Fibroblast of upper back skin (primary cell): ENCODE results near the gene FBLN7.
"Not testable (repeated sequence)": the region's sequence is repeated elsewhere in the genome, so short reads cannot be mapped to it uniquely, and the experiment has no call there.

Source experiments
- DNase-seq: peaks from one replicate; pipeline ENCODE4 v3.0.0-alpha.2; 2013

The FBLN7 gene, protein sequence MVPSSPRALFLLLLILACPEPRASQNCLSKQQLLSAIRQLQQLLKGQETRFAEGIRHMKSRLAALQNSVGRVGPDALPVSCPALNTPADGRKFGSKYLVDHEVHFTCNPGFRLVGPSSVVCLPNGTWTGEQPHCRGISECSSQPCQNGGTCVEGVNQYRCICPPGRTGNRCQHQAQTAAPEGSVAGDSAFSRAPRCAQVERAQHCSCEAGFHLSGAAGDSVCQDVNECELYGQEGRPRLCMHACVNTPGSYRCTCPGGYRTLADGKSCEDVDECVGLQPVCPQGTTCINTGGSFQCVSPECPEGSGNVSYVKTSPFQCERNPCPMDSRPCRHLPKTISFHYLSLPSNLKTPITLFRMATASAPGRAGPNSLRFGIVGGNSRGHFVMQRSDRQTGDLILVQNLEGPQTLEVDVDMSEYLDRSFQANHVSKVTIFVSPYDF

DNA sequence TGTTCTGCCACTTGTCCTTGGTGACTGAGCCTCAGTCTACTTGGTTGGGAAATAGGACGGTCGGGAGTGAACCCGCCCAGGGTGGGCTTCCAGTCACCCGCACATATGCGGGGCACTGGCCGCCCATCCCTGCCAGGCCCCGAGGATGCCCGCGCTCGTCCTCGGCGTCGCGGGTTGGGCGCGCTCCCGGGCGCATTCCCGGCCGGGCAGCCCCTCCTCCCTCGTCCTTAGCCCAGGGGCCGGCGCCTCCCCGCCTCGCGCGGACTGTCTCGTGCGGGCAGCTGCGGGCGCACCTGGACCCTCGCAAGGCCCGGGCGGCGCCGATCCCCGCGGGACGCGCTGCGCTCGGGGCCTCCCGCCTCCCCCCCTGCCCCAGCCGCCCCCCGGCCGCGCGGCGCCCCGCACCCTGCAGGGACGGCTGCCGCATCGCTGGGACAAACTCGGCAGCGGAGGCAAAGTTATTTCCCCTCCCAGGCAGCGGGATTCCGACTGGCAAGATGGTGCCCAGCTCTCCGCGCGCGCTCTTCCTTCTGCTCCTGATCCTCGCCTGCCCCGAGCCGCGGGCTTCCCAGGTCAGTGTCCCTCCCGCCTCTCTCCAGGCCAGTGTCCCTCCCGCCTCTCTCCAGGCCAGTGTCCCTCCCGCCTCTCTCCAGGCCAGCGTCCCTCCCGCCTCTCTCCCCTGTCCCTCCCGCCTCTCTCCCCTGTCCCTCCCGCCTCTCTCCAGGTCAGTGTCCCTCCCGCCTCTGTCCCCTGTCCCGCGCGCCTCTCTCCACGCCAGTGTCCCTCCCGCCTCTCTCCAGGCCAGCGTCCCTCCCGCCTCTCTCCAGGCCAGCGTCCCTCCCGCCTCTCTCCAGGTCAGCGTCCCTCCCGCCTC lies at the start of gene FBLN7:
Gene FBLN7 (plus strand): TSS at position 227 of the 874 bp plus-strand sequence. CDS start 271 bp downstream, at position 498.
- DNase-seq, result no peak

DNA sequence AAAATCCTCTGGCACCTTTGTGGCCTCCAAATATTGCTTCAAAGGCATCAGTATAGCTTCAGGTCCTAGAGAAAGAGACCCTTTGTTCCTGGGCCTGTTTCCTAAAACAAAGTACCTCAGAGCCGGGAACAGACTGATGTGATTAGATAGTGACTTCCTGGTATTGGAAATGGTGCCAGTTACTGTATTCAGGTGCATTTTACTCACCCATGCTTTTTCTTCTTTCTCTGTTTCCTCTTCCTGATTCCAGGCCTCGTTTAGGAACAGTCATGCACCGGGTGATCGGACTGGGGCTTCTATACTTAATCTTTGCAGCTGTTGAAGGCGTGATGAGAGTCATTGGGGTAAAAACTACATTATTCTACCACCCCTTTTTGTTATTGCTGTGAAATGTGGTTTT lies 48.8 kb upstream of the FBLN7 start:
- DNase-seq, result no peak

DNA sequence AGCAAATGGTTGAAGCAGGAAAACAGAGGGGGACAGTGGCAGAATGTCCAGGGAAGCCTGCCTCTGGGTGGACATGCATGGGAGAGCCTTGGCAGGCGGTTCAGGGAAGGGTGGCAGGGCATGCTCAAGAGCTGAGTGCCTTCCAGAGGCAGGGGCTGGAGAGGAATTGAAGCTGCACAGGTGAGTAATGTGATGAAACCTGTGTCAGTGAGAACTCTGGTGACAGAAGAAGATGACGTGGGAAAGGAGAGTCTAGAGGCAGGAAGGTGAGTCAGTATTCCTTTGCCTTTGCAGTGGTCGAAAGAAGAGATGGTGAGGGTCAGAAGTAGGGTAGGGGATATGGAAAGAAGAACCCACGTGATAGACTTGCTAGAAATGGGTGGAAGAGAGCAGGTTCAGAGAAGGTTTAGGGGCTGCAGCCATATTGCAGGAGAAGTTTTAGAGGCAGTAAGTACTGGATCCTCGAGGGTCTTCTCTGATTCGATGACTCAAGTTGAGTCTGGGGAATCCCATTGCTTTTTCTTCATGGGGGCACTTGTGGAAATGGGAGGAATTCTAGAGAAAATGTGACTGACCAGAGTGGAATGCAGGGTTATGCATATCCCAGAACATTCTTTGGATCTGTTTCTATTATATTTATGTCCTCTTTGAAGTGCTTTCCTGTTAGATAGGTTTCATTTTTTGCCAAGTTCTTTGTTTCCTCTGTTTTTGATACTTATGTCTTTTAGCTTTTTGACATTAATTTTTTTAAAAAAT lies 45.7 kb upstream of the FBLN7 start:
- DNase-seq, result peak; percentile 87

DNA sequence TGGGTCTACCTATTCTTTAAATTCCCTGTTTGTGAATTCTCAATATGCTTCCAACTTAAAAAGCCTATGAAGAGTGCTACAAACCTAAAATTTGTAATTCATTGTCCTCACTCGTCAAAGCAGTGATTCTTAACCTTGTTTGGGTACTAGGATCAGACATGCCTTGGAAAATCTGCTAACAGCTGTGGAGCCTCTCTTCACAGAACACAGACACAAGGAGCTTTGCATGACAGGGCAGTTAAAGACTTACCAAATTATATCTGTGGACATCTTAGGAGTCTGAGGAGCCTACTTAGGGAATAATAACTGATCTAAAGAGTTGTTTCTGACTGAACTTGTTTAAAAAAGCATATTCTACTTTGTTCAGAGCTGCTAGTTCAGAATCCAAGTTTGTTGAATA lies 45.0 kb upstream of the FBLN7 start:
- DNase-seq, result no peak

DNA sequence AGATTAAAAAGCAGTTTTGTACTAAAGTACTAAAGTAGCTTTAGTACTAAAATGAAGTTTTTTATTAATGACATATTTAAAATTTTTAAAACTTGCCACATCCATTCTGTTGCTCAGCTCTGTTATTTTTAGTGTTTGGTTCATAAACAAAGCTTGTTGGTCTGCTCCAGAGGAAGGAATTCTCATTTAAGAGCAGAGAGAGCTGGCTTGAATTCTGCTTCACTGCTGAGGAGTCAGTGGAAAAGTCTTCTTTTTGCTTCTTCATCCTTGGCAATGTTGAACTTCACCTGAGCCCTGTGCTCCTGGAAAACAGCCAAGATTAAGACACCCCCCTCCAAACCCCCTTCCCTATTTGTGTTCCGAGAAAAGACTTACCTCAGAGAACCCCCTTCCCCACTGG lies 42.5 kb upstream of the FBLN7 start:
- no peak for DNase-seq

DNA sequence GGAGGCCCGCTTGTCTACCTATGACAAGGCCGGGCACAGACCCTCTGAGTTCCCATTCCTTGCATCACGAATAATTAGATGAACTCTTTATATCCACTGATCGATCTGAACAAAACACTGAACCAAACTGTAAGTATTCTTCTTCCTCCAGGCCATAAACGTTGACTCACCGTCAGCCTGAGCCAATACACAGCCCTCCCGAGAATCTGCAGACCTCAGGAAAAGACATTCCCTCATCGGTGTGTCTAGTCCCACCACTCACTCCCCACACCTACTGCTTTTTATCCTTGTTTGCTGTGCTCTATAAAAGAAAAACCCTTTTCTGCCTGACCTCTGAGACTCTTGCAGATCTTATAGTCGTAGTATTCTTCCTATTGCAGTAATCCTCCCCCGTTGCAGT lies 42.1 kb upstream of the FBLN7 start:
- DNase-seq, result no peak

DNA sequence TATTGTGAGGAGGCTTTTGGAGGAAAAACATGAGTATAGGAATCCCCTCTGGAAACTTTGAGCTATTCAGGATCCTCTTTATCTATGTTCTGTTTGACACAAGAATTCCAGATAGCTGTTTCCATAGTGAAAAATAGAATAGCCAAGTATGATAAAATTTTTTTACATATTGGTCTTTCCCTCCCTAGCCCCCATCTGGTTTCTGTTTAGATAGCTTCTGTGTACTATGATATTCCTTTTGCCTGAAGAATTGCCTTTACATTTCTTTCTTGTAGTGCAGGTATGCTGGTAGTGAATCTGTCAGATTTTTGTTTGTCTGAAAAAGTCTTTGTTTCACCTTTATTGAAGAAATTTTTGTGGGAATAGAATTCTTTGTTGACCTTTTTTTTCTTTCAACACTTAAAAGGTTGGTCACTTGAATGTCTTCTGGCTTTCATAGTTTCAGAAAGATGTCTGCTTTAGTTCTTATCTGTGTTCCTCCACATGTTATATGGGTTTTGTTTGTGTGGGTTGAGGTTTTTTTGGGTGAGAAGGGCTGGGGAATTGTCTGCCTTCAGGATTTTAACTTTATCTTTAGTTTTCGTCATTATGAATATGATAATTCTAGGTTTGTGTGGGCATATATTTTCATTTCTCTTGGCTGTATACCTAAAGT lies 29.9 kb upstream of the FBLN7 start:
- DNase-seq, result no peak

DNA sequence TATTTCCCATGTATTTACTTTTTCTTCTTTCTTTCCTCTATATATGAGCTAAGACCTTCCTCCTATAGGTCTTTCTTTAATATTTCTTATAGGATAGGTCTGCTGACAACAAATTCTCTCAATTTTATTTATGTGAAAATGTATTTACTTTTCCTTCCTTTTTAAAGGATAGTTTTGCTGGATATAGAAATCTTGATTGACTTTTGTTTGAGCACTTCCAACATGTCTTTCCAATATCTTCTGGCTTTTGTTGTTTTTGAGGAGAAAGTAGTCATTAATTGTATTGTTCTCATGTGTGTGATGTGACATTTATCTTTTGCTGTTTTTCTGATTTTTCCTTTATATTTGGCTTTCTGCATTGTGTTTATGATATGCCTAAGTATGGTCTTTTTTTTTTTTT lies 28.9 kb upstream of the FBLN7 start:
- no peak for DNase-seq

DNA sequence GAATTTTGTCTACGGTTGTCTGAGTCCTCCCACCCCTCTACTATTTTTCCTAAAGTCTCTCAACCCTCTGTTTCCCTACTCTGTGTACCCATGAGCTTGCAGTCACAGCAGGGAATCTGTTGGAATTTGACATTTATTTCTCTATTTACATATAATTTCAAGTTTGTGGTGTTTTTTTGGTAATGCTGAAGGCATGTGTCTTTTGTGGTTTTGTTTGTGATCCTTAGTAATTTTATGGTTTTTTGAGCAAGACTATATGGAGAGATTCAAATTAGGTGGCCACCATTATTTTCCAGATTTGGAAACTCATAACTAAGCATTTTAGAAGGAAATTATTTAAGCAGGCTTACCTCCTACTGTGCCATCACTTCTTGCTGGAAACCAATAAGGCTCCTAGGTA lies 27.2 kb upstream of the FBLN7 start:
- DNase-seq, result no peak

DNA sequence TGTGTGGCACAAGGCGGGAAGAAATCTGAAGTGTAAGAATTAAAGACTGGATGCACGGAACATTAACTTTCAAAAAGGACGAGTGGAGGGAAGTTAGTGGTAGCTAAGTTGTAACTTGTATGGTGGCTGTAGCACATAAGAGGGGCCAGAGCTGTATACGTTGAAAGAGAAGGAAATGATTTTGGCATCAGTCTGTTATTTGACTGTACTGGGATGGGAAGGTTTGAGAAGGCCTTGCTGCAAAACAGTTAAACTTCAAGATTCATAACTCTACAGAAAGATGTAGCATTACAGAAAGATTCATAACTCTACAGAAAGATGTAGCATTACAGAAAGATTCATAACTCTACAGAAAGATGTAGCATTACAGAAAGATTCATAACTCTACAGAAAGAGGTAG lies 24.8 kb upstream of the FBLN7 start:
- DNase-seq, result not testable (repeated sequence)

DNA sequence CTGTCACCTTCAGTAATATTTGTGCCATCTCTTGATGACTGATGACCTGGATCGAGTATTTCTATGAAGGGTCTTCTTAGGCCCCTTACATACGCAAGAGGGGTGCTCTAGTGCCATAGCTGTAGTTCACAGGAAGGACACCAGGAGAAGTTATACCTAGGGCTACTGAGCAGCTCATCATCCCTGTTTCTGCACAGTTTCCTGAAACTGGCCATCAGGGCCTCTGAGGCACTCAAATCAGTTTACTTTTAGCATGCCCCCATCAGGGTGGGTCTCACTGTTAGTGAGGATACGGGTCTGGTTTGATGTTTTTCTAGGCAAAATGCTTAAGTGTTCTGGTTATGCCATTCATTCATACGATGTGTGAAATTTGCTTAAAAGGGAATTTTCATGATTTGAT lies 20.0 kb upstream of the FBLN7 start:
- no peak for DNase-seq

DNA sequence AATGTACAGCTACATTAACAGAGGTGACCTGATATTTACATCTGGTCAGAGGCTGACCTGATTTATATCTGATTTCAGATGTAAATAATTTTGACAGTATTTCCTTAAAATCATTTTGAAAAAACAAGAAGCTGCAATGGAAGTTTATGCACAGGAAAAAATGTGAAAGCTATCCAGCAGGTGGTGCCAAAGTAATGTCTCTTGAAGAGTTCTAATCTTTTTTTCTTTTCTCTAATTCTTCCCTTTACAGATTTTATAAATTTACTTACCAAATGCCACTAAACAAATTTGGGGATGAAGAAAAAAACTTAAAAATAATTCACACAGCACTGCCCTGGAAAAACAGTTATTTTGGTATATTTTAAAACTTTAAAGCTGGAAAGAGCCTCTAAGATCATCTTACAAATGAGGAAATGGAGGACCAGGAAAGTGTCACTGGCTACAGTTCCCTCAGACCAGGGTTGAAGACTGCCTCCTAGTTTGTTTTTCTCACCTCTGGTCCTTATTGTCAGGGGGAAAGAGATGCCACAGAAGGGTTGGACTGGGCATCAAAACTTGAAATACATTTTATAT lies 16.4 kb upstream of the FBLN7 start:
- peak; percentile 54 for DNase-seq

DNA sequence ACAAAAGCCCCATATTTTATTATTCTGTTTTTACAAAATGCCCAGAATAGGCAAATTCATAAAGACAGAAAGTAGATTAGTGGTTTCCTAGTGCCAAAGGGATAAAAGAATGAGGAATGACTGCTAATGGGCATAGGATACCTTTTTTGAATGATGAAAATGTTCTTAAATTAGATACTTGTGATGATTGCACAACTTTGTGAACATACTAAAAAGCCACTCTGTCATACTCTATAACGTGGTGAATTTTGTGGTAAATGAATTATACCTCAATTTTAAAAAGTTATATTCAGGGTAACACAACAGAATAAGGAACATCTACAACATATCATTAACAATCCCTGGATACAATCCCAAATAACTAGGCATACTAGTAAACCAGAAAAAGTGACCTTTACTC lies 9.1 kb upstream of the FBLN7 start:
- DNase-seq, result no peak

DNA sequence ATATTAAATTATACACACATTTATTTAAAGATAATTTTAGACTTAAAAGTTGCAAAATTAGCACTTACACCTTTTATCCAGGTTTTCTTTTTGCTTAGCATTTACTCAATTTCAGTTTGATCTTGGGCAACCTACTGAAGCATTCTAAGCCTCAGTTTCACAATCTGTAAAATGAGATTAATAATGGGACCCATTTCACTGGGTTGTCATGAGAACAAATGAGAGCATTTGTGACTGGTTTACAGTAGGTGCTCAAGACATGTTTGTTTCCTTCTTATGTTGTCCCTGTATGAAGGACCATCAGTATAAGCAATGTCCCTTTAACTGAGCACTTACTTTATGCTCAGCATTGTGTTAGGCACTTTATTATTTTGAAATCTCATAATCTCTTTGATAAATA lies 4.8 kb upstream of the FBLN7 start:
- no peak for DNase-seq

DNA sequence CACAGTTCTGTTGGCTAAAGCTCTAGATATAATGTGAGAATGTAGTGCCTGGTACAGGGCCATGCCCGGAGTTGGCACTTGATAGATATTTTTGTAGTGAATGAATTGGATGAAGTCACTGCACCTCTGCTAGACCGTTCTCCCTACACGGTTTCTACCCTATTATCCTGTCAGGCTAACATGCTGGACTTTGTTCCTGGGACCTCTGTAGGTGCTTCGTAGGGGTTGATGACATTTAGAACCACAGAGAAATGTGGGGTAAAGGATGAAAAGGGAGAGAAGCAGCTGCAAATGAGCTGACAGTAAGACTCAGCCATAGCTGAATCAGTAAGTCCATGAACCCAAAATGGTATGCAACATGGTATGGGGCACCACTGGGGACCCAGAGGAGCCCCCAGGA lies 4.1 kb upstream of the FBLN7 start:
- no peak for DNase-seq

DNA sequence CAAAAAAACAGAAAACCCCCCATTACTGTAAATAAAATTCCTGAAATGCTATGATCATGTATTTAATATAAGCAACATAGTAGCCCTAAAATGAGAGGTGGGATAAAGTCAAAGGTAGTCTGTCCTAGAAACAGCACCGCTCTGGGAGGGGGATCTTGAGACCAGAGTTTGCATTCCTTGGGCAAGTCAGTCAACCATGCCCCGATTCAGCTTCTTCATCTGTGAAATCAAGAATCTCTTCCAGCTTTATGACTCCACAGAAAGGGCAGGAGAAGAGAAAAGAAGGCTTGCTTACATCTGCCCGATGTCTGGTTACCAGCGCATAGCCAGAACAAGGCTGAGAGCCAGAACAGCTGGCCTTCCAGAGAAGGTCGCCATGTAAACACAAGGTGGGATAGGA lies 2.1 kb upstream of the FBLN7 start:
- no peak for DNase-seq

DNA sequence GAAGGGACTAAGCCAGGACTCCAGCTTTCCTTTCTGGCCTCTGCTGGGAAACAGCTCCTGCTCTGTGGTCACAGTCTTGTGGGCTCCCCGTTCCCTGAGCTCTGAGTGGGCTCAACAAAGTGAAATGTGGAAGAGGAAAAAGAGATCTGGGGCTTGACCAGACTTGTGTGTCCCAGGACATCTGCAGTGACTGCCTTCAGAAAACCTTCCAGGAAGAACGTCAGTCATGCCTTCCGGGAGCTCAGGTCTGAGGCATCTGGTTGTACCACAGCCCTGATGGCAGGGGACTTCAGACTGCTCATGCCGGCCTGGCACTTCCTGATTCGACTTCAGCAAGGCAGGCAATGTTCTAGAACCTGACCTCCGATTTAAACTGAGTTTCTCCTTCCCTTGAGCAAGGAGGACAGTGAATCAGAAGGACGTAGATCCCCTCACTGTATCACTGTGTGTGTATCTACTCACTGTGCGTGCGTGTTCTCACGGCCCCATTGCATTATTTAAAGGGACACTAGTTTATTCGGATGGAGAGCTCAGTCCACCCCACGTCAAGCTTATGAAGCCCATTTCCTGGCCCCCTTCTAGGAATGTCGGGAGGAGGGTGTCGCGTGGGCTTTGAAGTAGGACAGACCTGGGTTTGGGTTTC lies 548 bp upstream of the FBLN7 start:
- peak; percentile 14 for DNase-seq

DNA sequence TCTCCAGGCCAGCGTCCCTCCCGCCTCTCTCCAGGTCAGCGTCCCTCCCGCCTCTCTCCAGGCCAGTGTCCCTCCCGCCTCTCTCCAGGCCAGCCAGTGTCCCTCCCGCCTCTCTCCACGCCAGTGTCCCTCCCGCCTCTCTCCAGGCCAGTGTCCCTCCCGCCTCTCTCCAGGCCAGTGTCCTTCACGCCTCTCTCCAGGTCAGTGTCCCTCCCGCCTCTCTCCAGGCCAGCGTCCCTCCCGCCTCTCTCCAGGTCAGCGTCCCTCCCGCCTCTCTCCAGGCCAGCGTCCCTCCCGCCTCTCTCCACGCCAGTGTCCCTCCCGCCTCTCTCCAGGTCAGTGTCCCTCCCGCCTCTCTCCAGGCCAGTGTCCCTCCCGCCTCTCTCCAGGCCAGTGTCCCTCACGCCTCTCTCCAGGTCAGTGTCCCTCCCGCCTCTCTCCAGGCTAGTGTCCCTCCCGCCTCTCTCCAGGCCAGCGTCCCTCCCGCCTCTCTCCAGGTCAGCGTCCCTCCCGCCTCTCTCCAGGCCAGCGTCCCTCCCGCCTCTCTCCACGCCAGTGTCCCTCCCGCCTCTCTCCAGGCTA lies 939 bp downstream of the FBLN7 start:
- not testable (repeated sequence) for DNase-seq

DNA sequence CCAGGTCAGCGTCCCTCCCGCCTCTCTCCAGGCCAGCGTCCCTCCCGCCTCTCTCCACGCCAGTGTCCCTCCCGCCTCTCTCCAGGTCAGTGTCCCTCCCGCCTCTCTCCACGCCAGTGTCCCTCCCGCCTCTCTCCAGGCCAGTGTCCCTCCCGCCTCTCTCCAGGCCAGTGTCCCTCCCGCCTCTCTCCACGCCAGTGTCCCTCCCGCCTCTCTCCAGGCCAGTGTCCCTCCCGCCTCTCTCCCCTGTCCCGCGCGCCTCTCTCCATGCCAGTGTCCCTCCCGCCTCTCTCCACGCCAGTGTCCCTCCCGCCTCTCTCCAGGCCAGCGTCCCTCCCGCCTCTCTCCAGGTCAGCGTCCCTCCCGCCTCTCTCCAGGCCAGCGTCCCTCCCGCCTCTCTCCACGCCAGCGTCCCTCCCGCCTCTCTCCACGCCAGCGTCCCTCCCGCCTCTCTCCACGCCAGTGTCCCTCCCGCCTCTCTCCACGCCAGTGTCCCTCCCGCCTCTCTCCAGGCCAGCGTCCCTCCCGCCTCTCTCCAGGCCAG lies 1.5 kb downstream of the FBLN7 start:
- not testable (repeated sequence) for DNase-seq

DNA sequence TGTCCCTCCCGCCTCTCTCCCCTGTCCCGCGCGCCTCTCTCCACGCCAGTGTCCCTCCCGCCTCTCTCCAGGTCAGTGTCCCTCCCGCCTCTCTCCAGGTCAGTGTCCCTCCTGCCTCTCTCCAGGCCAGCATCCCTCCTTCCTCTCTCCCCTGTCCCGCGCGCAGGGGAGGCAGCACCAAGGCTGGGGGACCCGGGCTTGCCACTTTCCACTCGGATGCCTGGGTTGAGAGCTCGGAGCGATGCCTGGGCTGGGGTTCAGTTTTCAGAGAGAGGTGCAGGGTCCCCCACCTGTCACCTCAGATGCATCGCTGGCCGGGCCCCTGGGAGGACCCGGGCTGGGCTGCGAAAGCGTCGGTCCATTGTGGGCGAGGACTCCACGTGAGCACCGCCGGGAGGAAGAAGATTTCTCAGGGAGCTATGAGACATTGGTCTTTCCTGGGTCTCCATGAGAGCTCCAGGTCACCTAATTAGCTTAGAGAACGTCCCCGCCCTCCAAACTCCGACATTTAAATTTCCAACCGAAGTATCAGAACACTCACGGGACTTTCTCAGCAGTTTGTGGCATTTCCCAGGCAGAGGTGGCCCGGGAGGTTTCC lies 2.1 kb downstream of the FBLN7 start:
- no peak for DNase-seq
